ENCODE measurements around the gene MAPK6. TPM values are rescaled to one million over a fixed set of nuclear protein-coding genes. Genes with fewer than 3 reads are reported as not detected.

MAPK6 gene
- total and polyA plus RNA-seq, 9 of the 15 experiments (the other 6 are each of a cell fraction or from before 2014, with no cell fraction given), result 28.5 to 97.1 (median 74.0) TPM

DNA sequence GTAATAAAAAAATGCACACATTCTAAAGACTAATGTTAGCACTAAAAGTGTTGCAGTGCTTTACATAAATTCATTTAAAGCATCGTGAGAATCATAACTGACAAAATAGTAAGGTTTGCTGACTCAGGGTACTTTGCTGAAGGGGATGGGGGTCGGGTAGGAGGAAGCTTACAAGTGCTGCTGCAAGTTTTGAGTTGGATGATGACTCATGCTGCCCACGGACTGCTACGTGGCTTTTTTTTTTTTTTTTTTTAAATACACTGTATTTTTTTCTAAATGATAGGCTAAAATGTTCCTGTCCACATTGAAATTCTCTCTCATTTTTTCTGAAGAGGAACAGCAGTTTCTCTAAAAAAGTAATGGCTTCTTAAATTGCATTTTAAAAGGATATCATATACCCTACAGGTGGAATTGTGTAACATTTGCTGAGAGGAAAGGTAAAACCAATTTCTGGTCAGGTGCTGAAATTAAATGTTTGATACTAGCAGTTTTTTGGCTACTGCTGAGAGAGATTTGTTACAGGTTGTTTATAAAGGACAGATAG lies 2.2 kb downstream of the MAPK6 start (continued):
- TF ChIP-seq DEAF1 (CRISPR knock-in tag; IDR thresholded peaks at IDR 0.05) (0 out of 2 replicates have a peak, but pooled peaks have one; percentile 2), ZNF212 (CRISPR knock-in tag; IDR thresholded peaks at IDR 0.05) (no peak), HCFC1 (IDR thresholded peaks at IDR 0.05; ENCODE audit: low read depth, low read length) (no peak), ZNF224 (CRISPR knock-in tag; IDR thresholded peaks at IDR 0.05) (no peak), ETV1 (tag; conservative IDR thresholded peaks at IDR 0.05; ENCODE audit: low read depth) (no peak), PTRF (tag; IDR thresholded peaks at IDR 0.05) (no peak), NBN (IDR thresholded peaks at IDR 0.05; ENCODE audit: low read depth) (peak; percentile 77), ZNF668 (CRISPR knock-in tag; IDR thresholded peaks at IDR 0.05) (no peak), MTA1 (IDR thresholded peaks at IDR 0.05; ENCODE audit: borderline replicate concordance) (no peak), SLC30A9 (CRISPR knock-in tag; IDR thresholded peaks at IDR 0.05) (no peak), TEAD1 (CRISPR knock-in tag; IDR thresholded peaks at IDR 0.05) (no peak), HDAC6 (IDR thresholded peaks at IDR 0.05; ENCODE audit: low read depth, low read length) (no peak), ZMIZ1 (IDR thresholded peaks at IDR 0.05; ENCODE audit: low read depth in 2 of 2, low read length in 2 of 2) (no peak), ZNF778 (CRISPR knock-in tag; IDR thresholded peaks at IDR 0.05) (no peak)
- TF ChIP-seq, protein P1, sequence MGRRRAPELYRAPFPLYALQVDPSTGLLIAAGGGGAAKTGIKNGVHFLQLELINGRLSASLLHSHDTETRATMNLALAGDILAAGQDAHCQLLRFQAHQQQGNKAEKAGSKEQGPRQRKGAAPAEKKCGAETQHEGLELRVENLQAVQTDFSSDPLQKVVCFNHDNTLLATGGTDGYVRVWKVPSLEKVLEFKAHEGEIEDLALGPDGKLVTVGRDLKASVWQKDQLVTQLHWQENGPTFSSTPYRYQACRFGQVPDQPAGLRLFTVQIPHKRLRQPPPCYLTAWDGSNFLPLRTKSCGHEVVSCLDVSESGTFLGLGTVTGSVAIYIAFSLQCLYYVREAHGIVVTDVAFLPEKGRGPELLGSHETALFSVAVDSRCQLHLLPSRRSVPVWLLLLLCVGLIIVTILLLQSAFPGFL (CRISPR knock-in tag; IDR thresholded peaks at IDR 0.05), result no peak
- TF ChIP-seq, protein P2, sequence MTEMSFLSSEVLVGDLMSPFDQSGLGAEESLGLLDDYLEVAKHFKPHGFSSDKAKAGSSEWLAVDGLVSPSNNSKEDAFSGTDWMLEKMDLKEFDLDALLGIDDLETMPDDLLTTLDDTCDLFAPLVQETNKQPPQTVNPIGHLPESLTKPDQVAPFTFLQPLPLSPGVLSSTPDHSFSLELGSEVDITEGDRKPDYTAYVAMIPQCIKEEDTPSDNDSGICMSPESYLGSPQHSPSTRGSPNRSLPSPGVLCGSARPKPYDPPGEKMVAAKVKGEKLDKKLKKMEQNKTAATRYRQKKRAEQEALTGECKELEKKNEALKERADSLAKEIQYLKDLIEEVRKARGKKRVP (CRISPR knock-in tag; IDR thresholded peaks at IDR 0.05), result no peak
- TF ChIP-seq, protein P3, sequence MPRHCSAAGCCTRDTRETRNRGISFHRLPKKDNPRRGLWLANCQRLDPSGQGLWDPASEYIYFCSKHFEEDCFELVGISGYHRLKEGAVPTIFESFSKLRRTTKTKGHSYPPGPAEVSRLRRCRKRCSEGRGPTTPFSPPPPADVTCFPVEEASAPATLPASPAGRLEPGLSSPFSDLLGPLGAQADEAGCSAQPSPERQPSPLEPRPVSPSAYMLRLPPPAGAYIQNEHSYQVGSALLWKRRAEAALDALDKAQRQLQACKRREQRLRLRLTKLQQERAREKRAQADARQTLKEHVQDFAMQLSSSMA (CRISPR knock-in tag; IDR thresholded peaks at IDR 0.05), result no peak
- TF ChIP-seq, protein P4, sequence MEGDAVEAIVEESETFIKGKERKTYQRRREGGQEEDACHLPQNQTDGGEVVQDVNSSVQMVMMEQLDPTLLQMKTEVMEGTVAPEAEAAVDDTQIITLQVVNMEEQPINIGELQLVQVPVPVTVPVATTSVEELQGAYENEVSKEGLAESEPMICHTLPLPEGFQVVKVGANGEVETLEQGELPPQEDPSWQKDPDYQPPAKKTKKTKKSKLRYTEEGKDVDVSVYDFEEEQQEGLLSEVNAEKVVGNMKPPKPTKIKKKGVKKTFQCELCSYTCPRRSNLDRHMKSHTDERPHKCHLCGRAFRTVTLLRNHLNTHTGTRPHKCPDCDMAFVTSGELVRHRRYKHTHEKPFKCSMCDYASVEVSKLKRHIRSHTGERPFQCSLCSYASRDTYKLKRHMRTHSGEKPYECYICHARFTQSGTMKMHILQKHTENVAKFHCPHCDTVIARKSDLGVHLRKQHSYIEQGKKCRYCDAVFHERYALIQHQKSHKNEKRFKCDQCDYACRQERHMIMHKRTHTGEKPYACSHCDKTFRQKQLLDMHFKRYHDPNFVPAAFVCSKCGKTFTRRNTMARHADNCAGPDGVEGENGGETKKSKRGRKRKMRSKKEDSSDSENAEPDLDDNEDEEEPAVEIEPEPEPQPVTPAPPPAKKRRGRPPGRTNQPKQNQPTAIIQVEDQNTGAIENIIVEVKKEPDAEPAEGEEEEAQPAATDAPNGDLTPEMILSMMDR (IDR thresholded peaks at IDR 0.05 in 2 of 3, conservative IDR thresholded peaks at IDR 0.05 in 1 of 3; ENCODE audit: insufficient read depth in 2 of 3, low read depth in 1 of 3, low read length in 3 of 3), result no peak

Measured in K562 (cell line).